GM12801 (cell line): ENCODE data around the gene MMP21.

Experiments used
- CTCF ChIP-seq: IDR thresholded peaks from one replicate; pipeline ENCODE4 v1.5.1; 2011; ENCODE audit warnings: control low read depth; ENCODE audit not compliant: insufficient read length; ENCODE audit errors: extremely low read depth

Gene MMP21

GRCh38 chr10:125719173-125720001, 56.2 kb downstream of the MMP21 start, which contains the start of gene EDRF1:
Gene EDRF1, plus strand, starts transcription at chr10:125719709. Its CDS starts 99 bp downstream, at chr10:125719808.
- TF ChIP-seq CTCF = no peak
